Heart right ventricle (tissue), 16 donors: ENCODE measurements around the gene ARL9. TPM values are rescaled to one million over a fixed set of nuclear protein-coding genes. Genes with fewer than 3 reads are reported as not detected.

ENCODE experiments used
- ATAC-seq, 8 donors: fragments of 200-7000 bp; cut with Tn5 transposase; one replicate each; pipeline ENCODE4 v1.9.1; 2020; ENCODE audit warnings: mild to moderate bottlenecking in 8 of 8, moderate library complexity in 8 of 8, moderate number of reproducible peaks in 1 of 8
- DNase-seq, 2 donors: peaks; one replicate each; pipeline ENCODE4 v3.0.0-alpha.2; 2020
- H3K27ac ChIP-seq, 10 donors: fragments of 200-600 bp; sonication (generic) in 2 of 10; one replicate each; pipeline versions ENCODE4 v1.5.0 to v1.8.0; 2020 to 2022; ENCODE audit warnings: mild to moderate bottlenecking in 3 of 10
- H3K27me3 ChIP-seq, 7 donors: fragments of 200-600 bp; one replicate each; pipeline ENCODE4 v1.8.0; 2021 to 2022; ENCODE audit warnings: mild to moderate bottlenecking in 2 of 7
- H3K36me3 ChIP-seq, 9 donors: fragments of 200-600 bp; sonication (generic) in 1 of 9; one replicate each; pipeline versions ENCODE4 v1.5.0 to v1.8.0; 2020 to 2022; ENCODE audit warnings: mild to moderate bottlenecking in 2 of 9
- H3K4me1 ChIP-seq, 9 donors: fragments of 200-600 bp; sonication (generic) in 1 of 9; one replicate each; pipeline versions ENCODE4 v1.5.0 to v1.8.0; 2020 to 2022; ENCODE audit warnings: mild to moderate bottlenecking in 4 of 9
- H3K4me3 ChIP-seq, 10 donors: fragments of 200-600 bp; sonication (generic) in 2 of 10; one replicate each; pipeline versions ENCODE4 v1.5.0 to v1.8.0; 2020 to 2022; ENCODE audit warnings: mild to moderate bottlenecking in 7 of 10, moderate library complexity in 2 of 10
- H3K9me3 ChIP-seq, 11 donors: fragments of 200-600 bp in 10 of 11; sonication (generic) in 2 of 11; one replicate each; pipeline versions ENCODE4 v1.5.0 to v1.8.0; 2013 to 2022; ENCODE audit warnings: mild to moderate bottlenecking in 2 of 11, control low read depth in 1 of 11, moderate library complexity in 1 of 11
- CTCF ChIP-seq, 9 donors: fragments of 200-600 bp; sonication (generic) in 2 of 9; IDR thresholded peaks; one replicate each; pipeline versions ENCODE4 v1.5.0 to v1.8.0; 2021 to 2022; ENCODE audit warnings: antibody characterized with exemption in 9 of 9, mild to moderate bottlenecking in 5 of 9, moderate library complexity in 1 of 9
- WGBS, 2 donors: extraction: QIAGEN DNeasy Blood & Tissue Kit; methylation state at CpG; one replicate each; pipeline ENCODE4 v1.1.7; 2013; ENCODE audit warnings: inconsistent platforms in 1 of 2; 5-methylcytosine and 5-hydroxymethylcytosine counted together
- intact Hi-C, 10 donors: fragments of 100-400 bp; cut with DNase I; formaldehyde crosslinking; loops; one replicate each; pipeline versions ENCODE4 v1.11.1 to v1.14.2; 2022
- polyA plus RNA-seq, 2 donors: library from polyadenylated mRNA; stranded (reverse); fragments of 200-250 nt; gene quantifications; one replicate each; pipeline ENCODE4 v1.2.3, GENCODE V29; 2013
- total RNA-seq, 10 donors: library from RNA; stranded (reverse); fragmentation: NEBNext Ultra II Directional in 3 of 10; extraction: Animal tissue kit (Norgen Biotek cat#: 25700) in 3 of 10; gene quantifications; one replicate each; pipeline versions ENCODE4 v1.2.1 to v1.2.4, GENCODE V29; 2021 to 2023
- donor health status: Arrhythmogenic right ventricular cardiomyopathy.
- donor health status: ischemic (EF 13 %, LVEDD 7.1; RV severe dilation, severe dysfunction).
- donor health status: healthy with polysubstance abuse.
- donor health status: DM: no; HTN: yes; CAD: no.
- donor health status: DM: no; HTN: no; CAD: no.
- donor health status: ischemic (EF 25% LVEDD 6.9; RV normal size, moderate dysfunction).
- donor health status: ischemic (EF 25% LVEDD 5.7; RV mildly dilated, moderate dysfunction).
- donor health status: healthy.
- donor health status: DM: yes; HTN: yes; CAD: no.
- donor health status: Ischemic cardiomyopathy.
- donor health status: ischemic (EF 35%, LVEDD 5.7; RV mildly dilated, moderate dysfunction).
- donor health status: nonischemic (EF 11% LVEDD 7.7; RV severe dilation, severe dysfunction).
- donor health status: DM: yes; HTN: yes; CAD: no.
- donor health status: PGD.
- donor health status: ischemic (EF 29% LVEDD 5.4; RV normal size, mild dysfunction).
- donor health status: nonischemic (EF 23%, LVEDD 6.1; RV moderate dilation, normal function).

The ARL9 gene
- total and polyA plus RNA-seq, 12 donors = 0.09 to 0.19 TPM; not detected in 10

- Histone ChIP-seq H3K4me1 (peaks cover 0 to 15% (median 8%) of the 10 kb centered on the region in 9 donors), H3K4me3 (no peak overlapping the region), H3K36me3 (no peaks in the 10 kb centered on the region), H3K27ac (no peak overlapping the region), H3K9me3 (no peaks in the 10 kb centered on the region), H3K27me3 (peaks cover 0 to 49% (median 17%) of the 10 kb centered on the region in 7 donors)
- WGBS, 2 donors = 45 to 63% methylated on average over 4 of the region's 4 CpGs
- ATAC-seq (peak in 2 of 8 donors; percentile 31 to 39), DNase-seq (no peak)
- no peak for TF ChIP-seq CTCF (IDR thresholded peaks at IDR 0.05)
- intact Hi-C loops = loop anchor here in 5 of 10 donors (2.0 to 10.0 kb wide), 4 partner anchors 65 to 107 kb away; partner anchors contain the start of genes PAICS (in 2 of the 5), PPAT (in 2 of the 5) and SRP72 (in 1 of the 5)
Observed at GRCh38 chr4:56531823-56532222, 26.2 kb downstream of the ARL9 start.

GRCh38 chr4:56532239-56532638 lies 26.6 kb downstream of the ARL9 start:
- no peak for TF ChIP-seq CTCF (IDR thresholded peaks at IDR 0.05)
- WGBS, 2 donors = 92 to 94% methylated on average over 2 of the region's 2 CpGs
- Histone ChIP-seq H3K36me3 (no peaks in the 10 kb centered on the region), H3K4me1 (peaks cover 0 to 15% (median 8%) of the 10 kb centered on the region in 9 donors), H3K27me3 (peaks cover 0 to 49% (median 17%) of the 10 kb centered on the region in 7 donors), H3K27ac (no peak overlapping the region), H3K9me3 (no peaks in the 10 kb centered on the region), H3K4me3 (no peak overlapping the region)
- intact Hi-C loops = loop anchor here in 4 of 10 donors (5.0 to 10.0 kb wide), 3 partner anchors 95 to 107 kb away; partner anchors contain the start of genes PAICS (in 2 of the 4) and PPAT (in 2 of the 4)
- ATAC-seq = no peak
- DNase-seq = no peak

GRCh38 chr4:56535915-56536314 lies 30.3 kb downstream of the ARL9 start:
- H3K36me3 ChIP-seq = no peaks in the 10 kb centered on the region
- intact Hi-C loops = loop anchor here in 3 of 10 donors (10.0 kb wide), 2 partner anchors 101 to 111 kb away; partner anchors contain the start of genes PAICS (in 1 of the 3) and PPAT (in 1 of the 3)
- TF ChIP-seq CTCF (IDR thresholded peaks at IDR 0.05) = no peak
- WGBS, 2 donors = 76 to 83% methylated on average over 7 of the region's 7 CpGs
- no peak for DNase-seq
- peaks cover 0 to 10% (median 6%) of the 10 kb centered on the region in 9 donors for H3K4me1 ChIP-seq
- ATAC-seq = no peak
- H3K9me3 ChIP-seq = no peaks in the 10 kb centered on the region
- H3K27me3 ChIP-seq = peaks cover 0 to 56% (median 17%) of the 10 kb centered on the region in 7 donors
- H3K4me3 ChIP-seq = no peak overlapping the region
- no peak overlapping the region for H3K27ac ChIP-seq

GRCh38 chr4:56537147-56537546 lies 31.6 kb downstream of the ARL9 start:
- Histone ChIP-seq H3K9me3 (no peaks in the 10 kb centered on the region), H3K36me3 (no peaks in the 10 kb centered on the region), H3K27me3 (peaks cover 0 to 49% (median 13%) of the 10 kb centered on the region in 7 donors), H3K4me3 (no peak overlapping the region), H3K4me1 (no peaks in the 10 kb centered on the region), H3K27ac (no peak overlapping the region)
- intact Hi-C loops = loop anchor here in 3 of 10 donors (10.0 kb wide), 2 partner anchors 102 to 112 kb away; partner anchors contain the start of genes PAICS (in 1 of the 3) and PPAT (in 1 of the 3)
- no peak for TF ChIP-seq CTCF (IDR thresholded peaks at IDR 0.05)
- WGBS, 2 donors = 96 to 97% methylated on average over 1 of the region's 1 CpG
- ATAC-seq (no peak), DNase-seq (no peak)
